LNCAP (cell line): ENCODE data around the gene OMG.

Experiments used
- CTCF ChIP-seq: fragments of 450-650 bp; IDR thresholded peaks from 2 replicates; pipeline ENCODE4 v1.5.1; 2017; ENCODE audit warnings: mild to moderate bottlenecking

OMG gene

DNA sequence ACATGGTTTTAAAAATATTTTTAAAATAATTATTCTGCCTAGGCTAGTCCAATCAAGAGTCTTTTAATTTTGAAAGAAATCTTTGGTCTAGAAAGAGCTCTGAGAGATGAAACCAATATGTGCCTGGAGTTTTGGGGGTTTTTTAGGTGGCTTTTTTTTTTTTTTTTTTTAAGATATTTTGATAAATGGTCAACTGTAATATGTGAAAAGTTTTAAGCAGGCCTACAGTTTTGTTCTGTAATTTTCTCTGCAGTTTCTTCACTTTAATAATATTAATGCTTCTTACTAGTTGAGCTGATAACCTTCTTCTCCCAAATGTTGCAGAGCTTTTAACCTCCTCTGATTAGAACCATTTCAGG, 45.1 kb downstream of the OMG start:
- TF ChIP-seq CTCF: no peak

GRCh38 chr17:31251105-31251969, 45.7 kb downstream of the OMG start:
- TF ChIP-seq CTCF: no peak

GRCh38 chr17:31250229-31250628, 46.8 kb downstream of the OMG start:
- TF ChIP-seq CTCF: no peak

DNA sequence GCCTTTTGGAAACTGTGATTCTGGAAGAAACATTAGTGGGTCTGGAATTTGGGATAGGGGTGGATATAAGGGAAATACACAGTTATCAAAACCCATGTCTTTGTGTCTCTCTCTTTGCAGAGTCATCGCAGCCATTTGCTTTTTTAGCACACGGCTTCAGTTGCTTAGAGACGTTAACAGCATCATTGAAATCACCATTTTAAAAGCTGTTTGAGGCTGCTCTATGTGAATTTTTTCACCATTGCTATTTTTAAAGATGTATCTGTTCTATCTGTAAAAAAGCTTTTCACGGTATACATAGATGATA, 47.3 kb downstream of the OMG start:
- TF ChIP-seq CTCF: no peak

GRCh38 chr17:31248986-31249834, 47.8 kb downstream of the OMG start:
- no peak for TF ChIP-seq CTCF
